ENCODE data around the gene CDKAL1.
"Not testable (repeated sequence)": the region's sequence is repeated elsewhere in the genome, so short reads cannot be mapped to it uniquely, and the experiment has no call there.

GRCh38 chr6:20525208-20525607 lies 9.0 kb upstream of the CDKAL1 start:
- TF ChIP-seq CTCF (IDR thresholded peaks at IDR 0.05 in 2 of 3, conservative IDR thresholded peaks at IDR 0.05 in 1 of 3; ENCODE audit: control insufficient read depth in 2 of 3, extremely low read depth in 1 of 3, insufficient read depth in 1 of 3, low read depth in 3 of 3, low read length in 3 of 3); ZBTB11 (CRISPR knock-in tag; IDR thresholded peaks at IDR 0.05); CHD4 (IDR thresholded peaks at IDR 0.05); ZNF622 (IDR thresholded peaks at IDR 0.05); KLF5 (IDR thresholded peaks at IDR 0.05; ENCODE audit: partially characterized antibody); JUND (IDR thresholded peaks at IDR 0.05; ENCODE audit: low read depth, low read length); EGR1 (IDR thresholded peaks at IDR 0.05; ENCODE audit: borderline replicate concordance in 1 of 2, low read depth in 2 of 2, low read length in 2 of 2); TBL1XR1 (IDR thresholded peaks at IDR 0.05; ENCODE audit: low read depth, low read length); ATF7 (IDR thresholded peaks at IDR 0.05; ENCODE audit: low read depth); POLR2A (IDR thresholded peaks at IDR 0.05; ENCODE audit: low read depth, low read length); NFIC (IDR thresholded peaks at IDR 0.05; ENCODE audit: low read depth, low read length); EZH2 (IDR thresholded peaks at IDR 0.05; ENCODE audit: borderline replicate concordance, control insufficient read depth, low read depth, low read length); GABPA (IDR thresholded peaks at IDR 0.05; ENCODE audit: low read depth): not testable (repeated sequence)
